ENCODE measurements around the gene FOXI1. TPM values are rescaled to one million over a fixed set of nuclear protein-coding genes. Genes with fewer than 3 reads are reported as not detected.

The FOXI1 gene
- total and polyA plus RNA-seq, 2 donors from 2014 or later: 5.1 to 48.5 TPM

DNA sequence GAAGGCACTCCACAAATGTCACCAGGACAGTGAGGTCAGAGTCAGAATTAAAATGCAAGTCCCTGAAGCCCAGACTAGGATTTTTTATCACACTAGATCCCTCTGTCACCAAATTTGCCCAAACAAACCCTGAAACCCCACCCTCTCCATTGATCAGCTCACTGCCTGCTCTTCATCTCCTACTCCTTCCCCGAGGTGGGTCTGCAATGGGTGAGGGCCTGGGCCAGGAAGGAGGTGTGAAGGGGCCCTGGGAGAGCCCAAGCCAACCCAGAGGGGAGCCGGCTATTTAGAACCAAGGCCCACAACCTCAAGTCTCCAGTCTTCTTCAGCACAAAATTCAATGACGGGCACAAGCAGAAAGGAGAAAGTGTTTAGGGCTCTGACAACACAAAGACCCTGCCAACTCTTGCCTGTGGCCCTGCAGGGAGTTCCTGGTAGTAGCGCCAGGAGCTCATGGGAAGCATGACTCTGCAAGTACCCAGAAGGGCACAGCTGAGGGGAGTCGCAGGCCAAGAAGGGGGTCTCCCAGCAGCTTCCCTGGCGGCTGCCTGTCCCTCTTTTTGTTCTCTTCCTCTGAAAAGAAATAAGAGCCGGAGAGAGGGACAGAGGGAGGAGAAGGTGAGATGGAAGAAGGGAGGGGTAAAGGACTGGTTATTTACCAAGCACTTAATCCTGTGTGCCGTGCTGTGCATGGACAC lies 5.5 kb downstream of the FOXI1 start:
- TF ChIP-seq, protein P1, sequence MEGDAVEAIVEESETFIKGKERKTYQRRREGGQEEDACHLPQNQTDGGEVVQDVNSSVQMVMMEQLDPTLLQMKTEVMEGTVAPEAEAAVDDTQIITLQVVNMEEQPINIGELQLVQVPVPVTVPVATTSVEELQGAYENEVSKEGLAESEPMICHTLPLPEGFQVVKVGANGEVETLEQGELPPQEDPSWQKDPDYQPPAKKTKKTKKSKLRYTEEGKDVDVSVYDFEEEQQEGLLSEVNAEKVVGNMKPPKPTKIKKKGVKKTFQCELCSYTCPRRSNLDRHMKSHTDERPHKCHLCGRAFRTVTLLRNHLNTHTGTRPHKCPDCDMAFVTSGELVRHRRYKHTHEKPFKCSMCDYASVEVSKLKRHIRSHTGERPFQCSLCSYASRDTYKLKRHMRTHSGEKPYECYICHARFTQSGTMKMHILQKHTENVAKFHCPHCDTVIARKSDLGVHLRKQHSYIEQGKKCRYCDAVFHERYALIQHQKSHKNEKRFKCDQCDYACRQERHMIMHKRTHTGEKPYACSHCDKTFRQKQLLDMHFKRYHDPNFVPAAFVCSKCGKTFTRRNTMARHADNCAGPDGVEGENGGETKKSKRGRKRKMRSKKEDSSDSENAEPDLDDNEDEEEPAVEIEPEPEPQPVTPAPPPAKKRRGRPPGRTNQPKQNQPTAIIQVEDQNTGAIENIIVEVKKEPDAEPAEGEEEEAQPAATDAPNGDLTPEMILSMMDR (IDR thresholded peaks at IDR 0.05; ENCODE audit: borderline replicate concordance, extremely low read depth, insufficient read depth): no peak
- Histone ChIP-seq H3K4me3 (ENCODE audit: low read length in 3 of 3) (no peak overlapping the region), H3K4me1 (ENCODE audit: control insufficient read depth in 2 of 3, insufficient read depth in 2 of 3, low read depth in 1 of 3, low read length in 3 of 3) (no peaks in the 10 kb centered on the region), H3K27ac (ENCODE audit: low read depth in 2 of 2, low read length in 2 of 2) (no peak overlapping the region), H3K9me3 (ENCODE audit: control insufficient read depth in 2 of 3, insufficient read depth in 1 of 3, low read length in 3 of 3) (no peaks in the 10 kb centered on the region), H3K36me3 (ENCODE audit: control insufficient read depth in 2 of 3, insufficient read depth in 3 of 3, low read length in 3 of 3) (no peaks in the 10 kb centered on the region), H3K9ac (ENCODE audit: low read length in 3 of 3) (no peak overlapping the region), H3K27me3 (ENCODE audit: control insufficient read depth, insufficient read depth, low read length) (no peaks in the 10 kb centered on the region)
- DNase-seq: no peak
- intact Hi-C loops (cut with DNase I): no loop called here
- no peak for FAIRE-seq

GRCh38 chr5:170112876-170113521 lies 7.3 kb downstream of the FOXI1 start:
- intact Hi-C loops (cut with DNase I): no loop called here
- Histone ChIP-seq H3K36me3 (ENCODE audit: control insufficient read depth in 2 of 3, insufficient read depth in 3 of 3, low read length in 3 of 3) (no peaks in the 10 kb centered on the region), H3K4me3 (ENCODE audit: low read length in 3 of 3) (no peak overlapping the region), H3K9ac (ENCODE audit: low read length in 3 of 3) (no peak overlapping the region), H3K9me3 (ENCODE audit: control insufficient read depth in 2 of 3, insufficient read depth in 1 of 3, low read length in 3 of 3) (no peaks in the 10 kb centered on the region), H3K27ac (ENCODE audit: low read depth in 2 of 2, low read length in 2 of 2) (no peak overlapping the region), H3K27me3 (ENCODE audit: control insufficient read depth, insufficient read depth, low read length) (no peaks in the 10 kb centered on the region), H3K4me1 (ENCODE audit: control insufficient read depth in 2 of 3, insufficient read depth in 2 of 3, low read depth in 1 of 3, low read length in 3 of 3) (no peaks in the 10 kb centered on the region)
- FAIRE-seq (no peak), DNase-seq (no peak)
- TF ChIP-seq, protein P1 (IDR thresholded peaks at IDR 0.05; ENCODE audit: borderline replicate concordance, extremely low read depth, insufficient read depth): no peak

DNA sequence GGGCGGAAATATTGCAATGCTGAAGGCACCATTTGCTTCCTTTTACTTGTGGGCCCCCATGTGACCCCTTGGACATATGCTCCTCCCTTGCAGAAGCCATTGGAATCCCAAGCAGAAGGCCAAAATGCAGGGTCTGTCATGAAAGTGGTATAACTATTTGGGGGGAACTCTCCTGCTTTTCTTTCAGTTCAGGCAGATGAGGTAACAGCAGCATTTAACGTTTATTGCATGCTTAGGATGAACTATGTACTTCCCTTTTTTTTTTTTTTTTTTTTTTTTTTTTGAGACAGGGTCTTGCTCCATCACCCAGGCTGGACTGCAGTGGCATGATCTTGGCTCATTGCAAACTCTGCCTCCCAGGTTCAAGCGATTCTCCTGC lies 7.8 kb downstream of the FOXI1 start:
- Histone ChIP-seq H3K36me3 (ENCODE audit: control insufficient read depth in 2 of 3, insufficient read depth in 3 of 3, low read length in 3 of 3) (no peaks in the 10 kb centered on the region), H3K4me3 (ENCODE audit: low read length in 3 of 3) (no peak overlapping the region), H3K27ac (ENCODE audit: low read depth in 2 of 2, low read length in 2 of 2) (no peak overlapping the region), H3K9me3 (ENCODE audit: control insufficient read depth in 2 of 3, insufficient read depth in 1 of 3, low read length in 3 of 3) (no peaks in the 10 kb centered on the region), H3K27me3 (ENCODE audit: control insufficient read depth, insufficient read depth, low read length) (no peaks in the 10 kb centered on the region), H3K9ac (ENCODE audit: low read length in 3 of 3) (no peak overlapping the region), H3K4me1 (ENCODE audit: control insufficient read depth in 2 of 3, insufficient read depth in 2 of 3, low read depth in 1 of 3, low read length in 3 of 3) (no peaks in the 10 kb centered on the region)
- FAIRE-seq (no peak), DNase-seq (no peak)
- TF ChIP-seq, protein P1 (IDR thresholded peaks at IDR 0.05; ENCODE audit: borderline replicate concordance, extremely low read depth, insufficient read depth): no peak
- intact Hi-C loops (cut with DNase I): no loop called here
